Lung (tissue), 12 donors: ENCODE results near the gene CEP85. TPM values are rescaled to one million over a fixed set of nuclear protein-coding genes. Genes with fewer than 3 reads are reported as not detected.

Experiments
- ATAC-seq: fragments of 200-7000 bp; cut with Tn5 transposase; one replicate; pipeline ENCODE4 v1.9.1; 2020; ENCODE audit warnings: moderate number of reproducible peaks; ENCODE audit not compliant: insufficient read depth, low FRiP score
- DNase-seq, 3 donors: peaks; one replicate each; pipeline ENCODE4 v3.0.0-alpha.2; 2013 to 2017
- H3K27ac ChIP-seq, 2 donors: one replicate each; pipeline ENCODE4 v1.5.1; 2013; ENCODE audit warnings: mild to moderate bottlenecking in 2 of 2, moderate library complexity in 2 of 2, control low read depth in 1 of 2, inconsistent platforms in 1 of 2, low read depth in 1 of 2, low read length in 1 of 2
- H3K27me3 ChIP-seq, 3 donors: one replicate each; pipeline ENCODE4 v1.5.1; 2013; ENCODE audit warnings: low read length in 2 of 3; ENCODE audit not compliant: control insufficient read depth in 3 of 3, insufficient read depth in 3 of 3
- H3K36me3 ChIP-seq, 4 donors: one replicate each; pipeline ENCODE4 v1.5.1; 2013; ENCODE audit warnings: low read length in 4 of 4, mild to moderate bottlenecking in 1 of 4, moderate library complexity in 1 of 4; ENCODE audit not compliant: control insufficient read depth in 4 of 4, insufficient read depth in 4 of 4
- H3K4me1 ChIP-seq, 5 donors: one replicate each; pipeline ENCODE4 v1.5.1; 2013; ENCODE audit warnings: low read length in 5 of 5, mild to moderate bottlenecking in 2 of 5, moderate library complexity in 1 of 5; ENCODE audit not compliant: control insufficient read depth in 5 of 5, insufficient read depth in 5 of 5
- H3K4me3 ChIP-seq: one replicate; pipeline ENCODE4 v1.5.1; 2013; ENCODE audit warnings: mild to moderate bottlenecking, control low read depth, moderate library complexity
- H3K9ac ChIP-seq, 2 donors: one replicate each; pipeline ENCODE4 v1.5.1; 2013; ENCODE audit warnings: low read length in 2 of 2, control low read depth in 1 of 2; ENCODE audit not compliant: insufficient read depth in 1 of 2
- H3K9me3 ChIP-seq, 4 donors: one replicate each; pipeline ENCODE4 v1.5.1; 2013; ENCODE audit warnings: low read length in 3 of 4, mild to moderate bottlenecking in 1 of 4, moderate library complexity in 1 of 4; ENCODE audit not compliant: control insufficient read depth in 4 of 4, insufficient read depth in 3 of 4
- WGBS, 2 donors: extraction: QIAGEN DNeasy Blood & Tissue Kit; methylation state at CpG; one replicate each; pipeline ENCODE4 v1.1.7; 2013; 5-methylcytosine and 5-hydroxymethylcytosine counted together
- polyA plus RNA-seq, 2 donors: library from polyadenylated mRNA; stranded (reverse); fragments of 200-250 nt; gene quantifications; one replicate each; pipeline ENCODE4 v1.2.1, GENCODE V29; 2013
- total RNA-seq, 2 donors: library from RNA; depleted of rRNA in 1 of 2; stranded (reverse); fragments of >200 nt in 1 of 2; gene quantifications; one replicate each; pipeline ENCODE4 v1.2.1, GENCODE V29; 2014 to 2021
- TF ChIP-seq, protein P1 (sequence below): IDR thresholded peaks from 2 replicates; pipeline ENCODE4 v1.5.1; 2012; ENCODE audit warnings: mild to moderate bottlenecking; ENCODE audit errors: control extremely low read depth, extremely low read depth
- donor health status: control.
- donor health status: control.
- donor health status: Bipolar disorder and iron deficiency.
- donor health status: healthy.
- donor health status: DM: yes; HTN: yes; CAD: no.

Gene CEP85
- total and polyA plus RNA-seq, 4 donors = 5.4 to 10.8 (median 7.8) TPM

DNA sequence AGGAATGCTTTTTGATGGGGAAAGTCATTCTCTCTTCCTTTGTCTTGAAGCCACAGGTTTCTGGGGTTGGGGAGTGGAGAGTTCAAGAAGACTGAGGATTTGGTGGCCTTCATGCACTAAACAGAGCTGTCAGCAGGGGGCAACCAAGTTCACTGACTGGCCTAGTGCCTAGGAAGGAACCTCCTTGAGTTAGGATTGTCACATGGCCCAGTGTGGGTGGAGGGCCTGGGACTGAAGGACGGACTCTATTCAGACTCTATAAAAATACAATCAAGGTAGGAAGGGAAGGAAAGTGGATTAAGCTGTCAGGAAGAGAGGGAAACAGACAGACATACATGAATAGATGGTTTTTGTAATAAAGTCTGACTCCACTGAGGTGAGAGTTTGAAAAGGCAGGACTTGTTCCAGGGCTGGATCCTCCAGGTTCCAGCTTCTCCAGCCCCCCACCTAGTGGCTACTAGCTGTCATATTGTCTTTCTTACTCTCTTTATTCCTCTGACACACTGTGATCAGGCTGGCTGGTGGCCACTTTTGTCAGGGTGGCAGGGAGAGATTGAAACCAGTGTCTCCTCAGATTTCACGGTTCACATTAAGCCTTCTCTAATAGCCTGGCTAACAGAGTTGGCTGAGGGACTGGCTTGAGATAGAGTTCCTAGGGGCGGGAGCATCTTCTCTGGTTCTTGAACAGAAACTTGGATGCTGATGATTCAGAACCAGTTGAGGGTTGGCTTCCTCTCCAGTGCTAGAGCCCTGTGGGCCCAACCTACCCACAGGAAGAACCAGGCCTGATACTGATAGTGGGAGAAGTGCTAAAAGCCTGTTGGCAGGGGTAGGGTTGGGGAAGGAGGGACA lies 41.8 kb downstream of the CEP85 start:
- peak; percentile 49 for ATAC-seq
- Histone ChIP-seq H3K27me3 (no peaks in the 10 kb centered on the region), H3K27ac (peak overlapping the region; percentile 67 to 96), H3K4me1 (peaks cover 5 to 26% (median 21%) of the 10 kb centered on the region in 5 donors), H3K4me3 (no peak overlapping the region), H3K9me3 (no peaks in the 10 kb centered on the region), H3K9ac (no peak overlapping the region), H3K36me3 (peaks cover 0 to 22% (median 11%) of the 10 kb centered on the region in 4 donors)
- 25 to 34% methylated on average over 3 of the region's 3 CpGs for WGBS, 2 donors
- peak; percentile 79 to 87 (median 87) for DNase-seq
- TF ChIP-seq, protein P1, sequence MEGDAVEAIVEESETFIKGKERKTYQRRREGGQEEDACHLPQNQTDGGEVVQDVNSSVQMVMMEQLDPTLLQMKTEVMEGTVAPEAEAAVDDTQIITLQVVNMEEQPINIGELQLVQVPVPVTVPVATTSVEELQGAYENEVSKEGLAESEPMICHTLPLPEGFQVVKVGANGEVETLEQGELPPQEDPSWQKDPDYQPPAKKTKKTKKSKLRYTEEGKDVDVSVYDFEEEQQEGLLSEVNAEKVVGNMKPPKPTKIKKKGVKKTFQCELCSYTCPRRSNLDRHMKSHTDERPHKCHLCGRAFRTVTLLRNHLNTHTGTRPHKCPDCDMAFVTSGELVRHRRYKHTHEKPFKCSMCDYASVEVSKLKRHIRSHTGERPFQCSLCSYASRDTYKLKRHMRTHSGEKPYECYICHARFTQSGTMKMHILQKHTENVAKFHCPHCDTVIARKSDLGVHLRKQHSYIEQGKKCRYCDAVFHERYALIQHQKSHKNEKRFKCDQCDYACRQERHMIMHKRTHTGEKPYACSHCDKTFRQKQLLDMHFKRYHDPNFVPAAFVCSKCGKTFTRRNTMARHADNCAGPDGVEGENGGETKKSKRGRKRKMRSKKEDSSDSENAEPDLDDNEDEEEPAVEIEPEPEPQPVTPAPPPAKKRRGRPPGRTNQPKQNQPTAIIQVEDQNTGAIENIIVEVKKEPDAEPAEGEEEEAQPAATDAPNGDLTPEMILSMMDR = peak; percentile 85

DNA sequence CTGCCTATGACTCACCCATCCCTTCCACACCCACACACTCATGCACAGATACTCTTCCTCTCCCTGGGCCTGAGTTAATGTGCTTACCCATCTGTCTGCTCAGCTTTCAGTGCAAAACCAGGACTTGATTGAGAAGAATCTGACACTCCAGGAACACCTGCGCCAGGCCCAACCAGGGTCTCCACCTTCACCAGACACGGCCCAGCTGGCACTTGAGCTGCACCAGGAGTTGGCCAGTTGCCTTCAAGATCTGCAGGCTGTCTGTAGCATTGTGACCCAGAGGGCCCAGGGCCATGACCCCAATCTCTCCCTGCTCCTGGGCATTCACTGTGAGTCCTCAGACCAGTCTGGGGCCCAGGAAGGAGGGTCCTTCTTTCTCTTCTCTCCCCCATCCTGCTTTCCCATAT lies 42.4 kb downstream of the CEP85 start:
- Histone ChIP-seq H3K27ac (peak overlapping the region; percentile 67 to 96), H3K36me3 (peaks cover 0 to 20% (median 10%) of the 10 kb centered on the region in 4 donors), H3K9me3 (no peaks in the 10 kb centered on the region), H3K27me3 (no peaks in the 10 kb centered on the region), H3K9ac (no peak overlapping the region), H3K4me1 (peaks cover 5 to 32% (median 26%) of the 10 kb centered on the region in 5 donors), H3K4me3 (no peak overlapping the region)
- 68 to 69% methylated on average over 2 of the region's 2 CpGs for WGBS, 2 donors
- ATAC-seq = no peak
- DNase-seq = no peak
- TF ChIP-seq, protein P1 = no peak

DNA sequence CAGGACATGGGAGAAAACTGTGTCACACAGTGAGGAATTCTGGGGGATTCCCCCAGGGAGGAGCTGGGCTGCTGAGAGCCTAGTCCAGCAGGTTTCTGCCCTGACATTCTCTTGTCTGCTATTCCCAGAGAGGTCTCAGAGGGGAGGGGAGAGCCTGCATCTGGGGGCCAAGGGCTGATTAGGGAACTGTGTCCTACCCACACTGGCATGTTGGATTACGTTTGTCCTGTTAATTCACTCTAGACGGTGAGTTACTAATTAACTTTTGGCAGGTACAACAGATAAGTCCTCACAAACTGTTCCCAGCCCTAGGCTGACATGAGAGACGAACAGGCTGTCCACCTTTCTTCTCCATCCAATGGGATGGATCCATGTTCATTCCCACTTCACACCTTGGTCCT lies 43.3 kb downstream of the CEP85 start:
- no peak overlapping the region for H3K4me3 ChIP-seq
- peaks cover 9 to 38% (median 29%) of the 10 kb centered on the region in 5 donors for H3K4me1 ChIP-seq
- ATAC-seq (no peak), DNase-seq (no peak)
- no peaks in the 10 kb centered on the region for H3K27me3 ChIP-seq
- TF ChIP-seq, protein P1 = no peak
- H3K9me3 ChIP-seq = no peaks in the 10 kb centered on the region
- H3K9ac ChIP-seq = no peak overlapping the region
- H3K27ac ChIP-seq = peak overlapping the region; percentile 63 to 96
- peaks cover 0 to 13% (median 7%) of the 10 kb centered on the region in 4 donors for H3K36me3 ChIP-seq
- 67 to 83% methylated on average over 3 of the region's 3 CpGs for WGBS, 2 donors
